ENCODE results near the gene SNTN. TPM values are rescaled to one million over a fixed set of nuclear protein-coding genes. Genes with fewer than 3 reads are reported as not detected.

SNTN gene
- total RNA-seq, 2 donors from 2014 or later: not detected

DNA sequence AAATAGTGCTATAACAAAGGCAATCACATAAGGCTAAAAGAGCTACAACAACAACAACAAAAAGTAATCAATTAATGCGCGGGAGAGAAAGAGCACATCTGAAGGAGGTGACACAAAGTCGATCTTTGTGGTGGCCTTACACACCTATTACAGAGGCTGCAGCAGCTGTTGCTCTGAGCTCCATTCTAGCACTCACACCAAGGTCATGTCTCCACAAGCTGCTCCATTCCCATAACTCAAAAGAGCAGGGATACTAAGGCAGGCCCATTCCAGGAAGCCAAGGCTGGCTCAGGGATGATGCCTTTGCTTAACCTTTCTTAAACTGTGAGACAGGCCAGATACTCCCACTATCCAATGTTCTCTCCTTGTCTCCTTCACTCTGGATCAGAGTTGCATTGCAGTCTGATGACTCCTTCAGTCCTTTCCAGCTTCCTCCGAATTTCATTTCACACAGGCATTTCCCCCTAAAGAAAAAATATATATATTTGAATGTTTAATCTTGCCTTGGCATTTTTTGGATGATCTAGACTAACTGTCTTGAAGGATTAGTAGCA is 52.7 kb downstream of the SNTN start:
- peaks cover 0 to 6% of the 10 kb centered on the region in 2 donors for H3K4me1 ChIP-seq (ENCODE audit: control insufficient read depth in 1 of 2, low read depth in 2 of 2)
- DNase-seq (ENCODE audit: low spot score): no peak
- H3K27me3 ChIP-seq (replicated peaks; ENCODE audit: insufficient read depth): no peaks in the 10 kb centered on the region
- no peak for ATAC-seq (ENCODE audit: insufficient number of reproducible peaks, low FRiP score, low read depth)
- H3K9me3 ChIP-seq: no peaks in the 10 kb centered on the region
- H3K27ac ChIP-seq: no peak overlapping the region
- no peak for TF ChIP-seq CTCF (IDR thresholded peaks at IDR 0.05)
- no peak overlapping the region for H3K4me3 ChIP-seq
- no peaks in the 10 kb centered on the region for H3K36me3 ChIP-seq

DNA sequence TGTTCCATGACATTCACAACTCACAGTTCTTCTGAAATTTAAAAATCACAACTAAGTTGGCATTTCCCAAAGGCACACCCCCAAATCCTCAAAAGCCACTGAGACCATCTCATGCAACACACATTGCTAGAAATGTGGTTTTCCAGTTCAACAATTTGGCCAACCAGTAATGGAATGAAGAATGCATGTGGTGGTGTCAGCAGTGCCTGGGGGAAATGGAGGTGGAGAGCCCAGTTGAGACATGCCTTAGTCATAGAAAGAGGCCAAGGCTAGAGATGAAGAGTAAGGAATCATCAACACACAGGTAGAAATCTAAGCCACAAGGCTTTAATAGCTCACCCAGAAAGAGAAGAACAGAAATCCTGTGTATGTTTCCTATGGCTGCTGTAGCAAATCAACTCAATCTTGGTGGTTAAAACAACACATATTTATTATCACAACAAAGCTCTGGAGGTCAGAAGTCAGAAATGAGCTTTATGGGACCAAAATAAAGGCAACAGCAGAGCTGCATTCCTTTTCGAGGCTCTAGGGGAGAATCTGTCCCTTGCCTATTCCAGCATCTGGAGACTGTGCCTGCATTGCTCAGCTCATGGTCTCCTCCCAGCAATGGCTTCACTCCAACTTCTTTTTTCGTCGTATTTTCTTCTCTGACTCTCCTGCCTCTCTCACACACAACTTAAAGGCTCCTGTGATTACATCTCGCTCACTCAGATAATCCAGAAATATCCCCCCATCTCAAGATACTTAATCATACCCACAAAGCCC is 54.0 kb downstream of the SNTN start:
- H3K4me3 ChIP-seq: no peak overlapping the region
- no peak for TF ChIP-seq CTCF (IDR thresholded peaks at IDR 0.05)
- H3K27me3 ChIP-seq (replicated peaks; ENCODE audit: insufficient read depth): no peaks in the 10 kb centered on the region
- no peak for ATAC-seq (ENCODE audit: insufficient number of reproducible peaks, low FRiP score, low read depth)
- no peak overlapping the region for H3K27ac ChIP-seq
- H3K4me1 ChIP-seq (ENCODE audit: control insufficient read depth in 1 of 2, low read depth in 2 of 2): peaks cover 0 to 6% of the 10 kb centered on the region in 2 donors
- no peaks in the 10 kb centered on the region for H3K36me3 ChIP-seq
- H3K9me3 ChIP-seq: no peaks in the 10 kb centered on the region
- DNase-seq (ENCODE audit: low spot score): no peak

DNA sequence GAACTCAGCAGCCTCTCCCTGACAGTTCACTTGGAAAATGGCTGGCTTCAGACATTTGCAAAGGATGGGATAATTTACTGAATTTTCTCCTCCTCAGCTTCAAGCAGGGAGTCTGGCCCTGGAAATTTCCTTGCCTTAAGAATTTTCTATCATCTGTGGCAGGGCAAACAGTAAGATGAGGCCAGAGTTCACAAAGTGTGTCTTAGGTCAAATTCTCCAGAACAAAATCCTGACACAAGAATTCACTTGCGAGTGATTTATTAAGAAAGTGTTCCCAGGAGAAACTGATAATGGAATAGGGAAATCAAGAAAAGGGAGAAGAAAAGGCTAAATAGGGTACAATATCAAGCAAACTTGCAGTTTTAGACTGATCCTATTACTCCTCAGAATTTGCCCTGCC is 55.3 kb downstream of the SNTN start:
- Histone ChIP-seq H3K27me3 (replicated peaks; ENCODE audit: insufficient read depth) (no peaks in the 10 kb centered on the region), H3K36me3 (no peaks in the 10 kb centered on the region), H3K4me1 (ENCODE audit: control insufficient read depth in 1 of 2, low read depth in 2 of 2) (peaks cover 0 to 6% of the 10 kb centered on the region in 2 donors), H3K4me3 (no peak overlapping the region), H3K9me3 (no peaks in the 10 kb centered on the region), H3K27ac (no peak overlapping the region)
- ATAC-seq (ENCODE audit: insufficient number of reproducible peaks, low FRiP score, low read depth) (no peak), DNase-seq (ENCODE audit: low spot score) (no peak)
- TF ChIP-seq CTCF (IDR thresholded peaks at IDR 0.05): no peak

GRCh38 chr3:63709576-63709975 is 57.1 kb downstream of the SNTN start:
- Histone ChIP-seq H3K27ac (no peak overlapping the region), H3K27me3 (replicated peaks; ENCODE audit: insufficient read depth) (no peaks in the 10 kb centered on the region), H3K4me1 (ENCODE audit: control insufficient read depth in 1 of 2, low read depth in 2 of 2) (peaks cover 0 to 6% of the 10 kb centered on the region in 2 donors), H3K36me3 (no peaks in the 10 kb centered on the region), H3K4me3 (no peak overlapping the region), H3K9me3 (no peaks in the 10 kb centered on the region)
- TF ChIP-seq CTCF (IDR thresholded peaks at IDR 0.05): no peak
- DNase-seq (ENCODE audit: low spot score) (no peak), ATAC-seq (ENCODE audit: insufficient number of reproducible peaks, low FRiP score, low read depth) (no peak)

Other genes with a start within 250 kb of the SNTN start
- not detected for gene C3orf49, start 166.6 kb downstream of the SNTN start, total RNA-seq
- 10 to 100 TPM; 38.0 to 68.9 TPM for gene THOC7, start 211.1 kb downstream of the SNTN start, total RNA-seq
- gene ATXN7, start 211.2 kb downstream of the SNTN start, total RNA-seq: 10 to 100 TPM; 32.5 to 38.4 TPM

All from thoracic aorta (tissue), 2 donors.